ENCODE data around the gene CITED1.

DNA sequence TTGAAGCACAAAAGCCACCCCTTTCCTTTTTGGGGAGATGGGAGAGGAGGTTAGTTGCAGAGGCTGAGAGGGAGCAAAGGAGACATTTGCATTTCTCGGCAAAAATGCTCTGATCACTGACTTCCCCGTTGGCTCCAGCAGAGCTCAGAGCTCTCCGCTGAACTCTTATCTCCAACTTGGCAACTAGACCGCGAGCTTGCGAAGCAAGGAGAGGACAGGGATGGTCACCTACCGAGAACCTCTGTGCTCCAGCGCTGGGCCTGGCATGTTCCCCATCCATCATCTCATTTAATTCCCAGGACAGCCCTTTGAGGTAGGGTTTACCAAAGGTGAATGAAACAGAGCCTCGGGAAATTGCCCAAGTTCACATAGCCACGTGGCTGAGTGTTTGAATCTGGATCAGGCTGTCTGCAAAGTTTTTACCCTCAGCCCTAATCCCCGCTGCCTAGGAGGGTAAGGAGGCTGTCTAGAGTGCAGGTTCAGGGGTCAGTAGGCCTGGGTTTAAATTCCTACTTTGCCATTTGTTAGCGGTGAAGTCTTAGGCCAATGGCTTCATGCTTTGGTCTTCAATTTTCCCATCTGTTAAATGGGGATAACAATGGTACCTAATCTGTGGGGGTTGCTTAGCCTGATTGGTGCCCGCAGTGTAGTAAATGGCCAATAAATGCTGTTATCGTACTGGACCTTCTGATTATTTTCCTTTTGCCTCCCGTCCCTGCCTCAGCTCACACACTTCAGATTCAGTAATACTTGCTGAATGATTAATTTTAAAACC is 3.8 kb upstream of the CITED1 start:
- TF ChIP-seq JUND (IDR thresholded peaks at IDR 0.05): no peak
- TF ChIP-seq CTCF (IDR thresholded peaks at IDR 0.05 in 2 of 3, conservative IDR thresholded peaks at IDR 0.05 in 1 of 3; ENCODE audit: borderline replicate concordance in 1 of 3, insufficient read depth in 1 of 3, low read depth in 2 of 3, low read length in 2 of 3): no peak
- TF ChIP-seq POLR2A (IDR thresholded peaks at IDR 0.05; ENCODE audit: borderline replicate concordance, extremely low read depth, insufficient read depth, insufficient read length): no peak
- TF ChIP-seq, protein P1, sequence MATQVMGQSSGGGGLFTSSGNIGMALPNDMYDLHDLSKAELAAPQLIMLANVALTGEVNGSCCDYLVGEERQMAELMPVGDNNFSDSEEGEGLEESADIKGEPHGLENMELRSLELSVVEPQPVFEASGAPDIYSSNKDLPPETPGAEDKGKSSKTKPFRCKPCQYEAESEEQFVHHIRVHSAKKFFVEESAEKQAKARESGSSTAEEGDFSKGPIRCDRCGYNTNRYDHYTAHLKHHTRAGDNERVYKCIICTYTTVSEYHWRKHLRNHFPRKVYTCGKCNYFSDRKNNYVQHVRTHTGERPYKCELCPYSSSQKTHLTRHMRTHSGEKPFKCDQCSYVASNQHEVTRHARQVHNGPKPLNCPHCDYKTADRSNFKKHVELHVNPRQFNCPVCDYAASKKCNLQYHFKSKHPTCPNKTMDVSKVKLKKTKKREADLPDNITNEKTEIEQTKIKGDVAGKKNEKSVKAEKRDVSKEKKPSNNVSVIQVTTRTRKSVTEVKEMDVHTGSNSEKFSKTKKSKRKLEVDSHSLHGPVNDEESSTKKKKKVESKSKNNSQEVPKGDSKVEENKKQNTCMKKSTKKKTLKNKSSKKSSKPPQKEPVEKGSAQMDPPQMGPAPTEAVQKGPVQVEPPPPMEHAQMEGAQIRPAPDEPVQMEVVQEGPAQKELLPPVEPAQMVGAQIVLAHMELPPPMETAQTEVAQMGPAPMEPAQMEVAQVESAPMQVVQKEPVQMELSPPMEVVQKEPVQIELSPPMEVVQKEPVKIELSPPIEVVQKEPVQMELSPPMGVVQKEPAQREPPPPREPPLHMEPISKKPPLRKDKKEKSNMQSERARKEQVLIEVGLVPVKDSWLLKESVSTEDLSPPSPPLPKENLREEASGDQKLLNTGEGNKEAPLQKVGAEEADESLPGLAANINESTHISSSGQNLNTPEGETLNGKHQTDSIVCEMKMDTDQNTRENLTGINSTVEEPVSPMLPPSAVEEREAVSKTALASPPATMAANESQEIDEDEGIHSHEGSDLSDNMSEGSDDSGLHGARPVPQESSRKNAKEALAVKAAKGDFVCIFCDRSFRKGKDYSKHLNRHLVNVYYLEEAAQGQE (IDR thresholded peaks at IDR 0.05; ENCODE audit: low read depth): no peak
- TF ChIP-seq RAD21 (IDR thresholded peaks at IDR 0.05; ENCODE audit: low read depth): no peak
- TF ChIP-seq YY1 (IDR thresholded peaks at IDR 0.05; ENCODE audit: extremely low read depth, insufficient replicate concordance, low read depth, low read length): no peak
- no peak for TF ChIP-seq ATF3 (IDR thresholded peaks at IDR 0.05)
- TF ChIP-seq EZH2 (IDR thresholded peaks at IDR 0.05): no peak
- TF ChIP-seq SP1 (IDR thresholded peaks at IDR 0.05; ENCODE audit: low read depth): no peak
